ENCODE results near the gene KRTAP10-6.

DNA sequence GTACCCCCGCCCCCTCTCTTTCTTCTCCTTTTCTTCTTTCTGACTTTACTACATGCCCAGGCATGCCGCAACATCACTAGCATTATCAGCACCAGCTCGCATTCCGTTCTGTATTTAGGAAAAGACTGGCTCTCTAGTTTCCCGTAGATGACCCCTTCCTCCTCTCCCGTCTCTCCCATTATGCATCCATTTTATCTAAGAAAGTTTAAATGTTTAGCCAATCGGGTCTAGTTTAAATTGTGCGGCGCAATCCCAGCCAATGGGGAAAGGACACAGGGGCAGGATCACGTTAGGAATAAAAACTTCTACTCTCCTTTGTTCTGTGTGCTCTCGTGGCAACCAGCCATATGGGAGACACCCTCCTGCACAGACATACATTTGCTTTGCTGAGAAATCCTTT is 5.8 kb upstream of the KRTAP10-6 start:
- no peak for TF ChIP-seq POLR2A (IDR thresholded peaks at IDR 0.05)
- TF ChIP-seq, protein P1, sequence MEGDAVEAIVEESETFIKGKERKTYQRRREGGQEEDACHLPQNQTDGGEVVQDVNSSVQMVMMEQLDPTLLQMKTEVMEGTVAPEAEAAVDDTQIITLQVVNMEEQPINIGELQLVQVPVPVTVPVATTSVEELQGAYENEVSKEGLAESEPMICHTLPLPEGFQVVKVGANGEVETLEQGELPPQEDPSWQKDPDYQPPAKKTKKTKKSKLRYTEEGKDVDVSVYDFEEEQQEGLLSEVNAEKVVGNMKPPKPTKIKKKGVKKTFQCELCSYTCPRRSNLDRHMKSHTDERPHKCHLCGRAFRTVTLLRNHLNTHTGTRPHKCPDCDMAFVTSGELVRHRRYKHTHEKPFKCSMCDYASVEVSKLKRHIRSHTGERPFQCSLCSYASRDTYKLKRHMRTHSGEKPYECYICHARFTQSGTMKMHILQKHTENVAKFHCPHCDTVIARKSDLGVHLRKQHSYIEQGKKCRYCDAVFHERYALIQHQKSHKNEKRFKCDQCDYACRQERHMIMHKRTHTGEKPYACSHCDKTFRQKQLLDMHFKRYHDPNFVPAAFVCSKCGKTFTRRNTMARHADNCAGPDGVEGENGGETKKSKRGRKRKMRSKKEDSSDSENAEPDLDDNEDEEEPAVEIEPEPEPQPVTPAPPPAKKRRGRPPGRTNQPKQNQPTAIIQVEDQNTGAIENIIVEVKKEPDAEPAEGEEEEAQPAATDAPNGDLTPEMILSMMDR (IDR thresholded peaks at IDR 0.05) = no peak

Data from body of pancreas (tissue), 4 donors.